ENCODE measurements around the gene UAP1L1. TPM values are rescaled to one million over a fixed set of nuclear protein-coding genes. Genes with fewer than 3 reads are reported as not detected.

UAP1L1 gene
- polyA plus RNA-seq, 2 of the 4 experiments (the other 2 are of a cell fraction), result 1.2 to 7.8 TPM

DNA sequence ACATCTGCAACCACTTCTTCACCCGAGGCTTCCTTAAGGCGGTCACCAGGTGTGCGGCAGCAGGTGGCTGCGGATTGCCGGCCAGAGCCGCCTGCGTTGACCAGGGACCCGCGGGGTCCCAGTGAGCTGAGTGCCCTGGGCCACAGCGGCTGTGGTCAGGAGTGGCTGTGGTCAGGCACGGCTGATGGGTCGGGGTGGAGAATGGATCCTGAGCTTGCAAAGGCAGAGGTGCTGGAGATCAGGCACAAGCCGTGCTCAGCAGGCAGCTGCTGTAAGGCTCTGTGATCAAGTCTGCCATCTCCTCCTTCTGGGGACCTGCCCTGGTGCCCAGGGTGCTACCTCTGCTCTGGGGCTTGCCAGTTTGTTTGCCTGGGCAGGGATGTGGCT lies 2.1 kb downstream of the UAP1L1 start:
- DNase-seq (ENCODE audit: low read depth in 1 of 2, low spot score in 1 of 2) (no peak), ATAC-seq (no peak), FAIRE-seq (no peak)
- TF ChIP-seq NPAS2 (CRISPR knock-in tag; IDR thresholded peaks at IDR 0.05; ENCODE audit: borderline replicate concordance) (no peak), FOXS1 (CRISPR knock-in tag; IDR thresholded peaks at IDR 0.05) (no peak), NR3C1 (IDR thresholded peaks at IDR 0.05) (no peak), HOXB5 (CRISPR knock-in tag; IDR thresholded peaks at IDR 0.05) (no peak), ESRRA (IDR thresholded peaks at IDR 0.05; ENCODE audit: borderline replicate concordance, low read length) (no peak), RARB (CRISPR knock-in tag; IDR thresholded peaks at IDR 0.05) (no peak), FOSB (CRISPR knock-in tag; IDR thresholded peaks at IDR 0.05) (no peak)
- TF ChIP-seq, protein P1, sequence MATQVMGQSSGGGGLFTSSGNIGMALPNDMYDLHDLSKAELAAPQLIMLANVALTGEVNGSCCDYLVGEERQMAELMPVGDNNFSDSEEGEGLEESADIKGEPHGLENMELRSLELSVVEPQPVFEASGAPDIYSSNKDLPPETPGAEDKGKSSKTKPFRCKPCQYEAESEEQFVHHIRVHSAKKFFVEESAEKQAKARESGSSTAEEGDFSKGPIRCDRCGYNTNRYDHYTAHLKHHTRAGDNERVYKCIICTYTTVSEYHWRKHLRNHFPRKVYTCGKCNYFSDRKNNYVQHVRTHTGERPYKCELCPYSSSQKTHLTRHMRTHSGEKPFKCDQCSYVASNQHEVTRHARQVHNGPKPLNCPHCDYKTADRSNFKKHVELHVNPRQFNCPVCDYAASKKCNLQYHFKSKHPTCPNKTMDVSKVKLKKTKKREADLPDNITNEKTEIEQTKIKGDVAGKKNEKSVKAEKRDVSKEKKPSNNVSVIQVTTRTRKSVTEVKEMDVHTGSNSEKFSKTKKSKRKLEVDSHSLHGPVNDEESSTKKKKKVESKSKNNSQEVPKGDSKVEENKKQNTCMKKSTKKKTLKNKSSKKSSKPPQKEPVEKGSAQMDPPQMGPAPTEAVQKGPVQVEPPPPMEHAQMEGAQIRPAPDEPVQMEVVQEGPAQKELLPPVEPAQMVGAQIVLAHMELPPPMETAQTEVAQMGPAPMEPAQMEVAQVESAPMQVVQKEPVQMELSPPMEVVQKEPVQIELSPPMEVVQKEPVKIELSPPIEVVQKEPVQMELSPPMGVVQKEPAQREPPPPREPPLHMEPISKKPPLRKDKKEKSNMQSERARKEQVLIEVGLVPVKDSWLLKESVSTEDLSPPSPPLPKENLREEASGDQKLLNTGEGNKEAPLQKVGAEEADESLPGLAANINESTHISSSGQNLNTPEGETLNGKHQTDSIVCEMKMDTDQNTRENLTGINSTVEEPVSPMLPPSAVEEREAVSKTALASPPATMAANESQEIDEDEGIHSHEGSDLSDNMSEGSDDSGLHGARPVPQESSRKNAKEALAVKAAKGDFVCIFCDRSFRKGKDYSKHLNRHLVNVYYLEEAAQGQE (IDR thresholded peaks at IDR 0.05), result no peak
- TF ChIP-seq, protein P2, sequence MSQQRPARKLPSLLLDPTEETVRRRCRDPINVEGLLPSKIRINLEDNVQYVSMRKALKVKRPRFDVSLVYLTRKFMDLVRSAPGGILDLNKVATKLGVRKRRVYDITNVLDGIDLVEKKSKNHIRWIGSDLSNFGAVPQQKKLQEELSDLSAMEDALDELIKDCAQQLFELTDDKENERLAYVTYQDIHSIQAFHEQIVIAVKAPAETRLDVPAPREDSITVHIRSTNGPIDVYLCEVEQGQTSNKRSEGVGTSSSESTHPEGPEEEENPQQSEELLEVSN (IDR thresholded peaks at IDR 0.05; ENCODE audit: borderline replicate concordance, low read depth), result no peak
- ChIA-PET POLR2A (no interaction called here), CTCF (interaction anchor here (3.8 to 24.0 kb wide), 2 partner anchors 12 to 33 kb away, joined by 18 to 321 read pairs; partner anchors contain the start of genes NPDC1 and SAPCD2)
- Histone ChIP-seq H3K27ac (no peak overlapping the region), H3K4me2 (no peak overlapping the region), H3K9me3 (no peaks in the 10 kb centered on the region), H3K4me3 (no peak overlapping the region), H3K4me1 (peaks cover 30% of the 10 kb centered on the region)
- 96% methylated on average over 13 of the region's 13 CpGs for WGBS (ENCODE audit: missing lambda C conversion rate)

DNA sequence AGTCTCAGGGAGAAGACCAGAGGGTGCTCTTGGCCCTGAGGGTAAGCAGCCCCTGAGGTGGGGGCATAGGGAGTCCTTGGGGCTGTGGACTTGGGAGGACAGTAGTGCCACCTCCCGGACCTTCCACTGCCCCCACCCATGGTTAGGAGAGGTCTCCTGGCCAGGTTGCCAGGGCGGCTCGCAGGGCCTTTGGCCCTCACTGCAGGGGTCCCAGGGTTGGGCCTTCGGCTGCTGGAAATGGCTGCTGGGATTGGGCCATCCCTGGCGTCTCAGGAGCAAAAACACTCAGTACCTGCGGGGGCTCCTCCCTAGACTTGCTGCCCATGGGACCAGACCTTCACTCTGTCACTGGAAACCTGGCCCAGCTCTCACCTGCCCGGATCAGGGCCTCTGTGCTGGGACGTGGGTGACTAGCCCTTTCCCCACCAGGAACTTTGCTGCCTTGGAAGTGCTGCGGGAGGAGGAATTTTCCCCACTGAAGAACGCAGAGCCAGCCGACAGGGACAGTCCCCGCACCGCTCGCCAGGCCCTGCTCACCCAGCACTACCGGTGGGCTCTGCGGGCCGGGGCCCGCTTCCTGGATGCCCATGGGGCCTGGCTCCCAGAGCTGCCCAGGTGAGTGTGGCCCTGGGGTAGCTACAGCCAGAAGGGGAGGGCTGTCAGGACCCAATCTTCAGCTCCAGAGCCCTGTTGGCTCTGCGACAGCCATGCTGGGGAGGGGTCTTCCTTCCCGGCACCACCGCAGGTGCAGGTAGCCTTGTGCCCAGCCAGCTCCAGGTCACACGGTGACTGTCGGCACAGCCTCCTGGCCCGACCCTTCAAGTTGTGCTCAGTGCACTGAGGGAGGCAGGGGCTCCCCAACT lies 3.2 kb downstream of the UAP1L1 start:
- 85% methylated on average over 17 of the region's 24 CpGs for WGBS (ENCODE audit: missing lambda C conversion rate)
- FAIRE-seq, result no peak
- CTCF ChIA-PET, result interaction anchor here (0.6 to 24.0 kb wide), 6 partner anchors 13 to 68 kb away, joined by 3 to 321 read pairs (median 4); partner anchors contain the start of genes ABCA2, NPDC1 and SAPCD2

DNA sequence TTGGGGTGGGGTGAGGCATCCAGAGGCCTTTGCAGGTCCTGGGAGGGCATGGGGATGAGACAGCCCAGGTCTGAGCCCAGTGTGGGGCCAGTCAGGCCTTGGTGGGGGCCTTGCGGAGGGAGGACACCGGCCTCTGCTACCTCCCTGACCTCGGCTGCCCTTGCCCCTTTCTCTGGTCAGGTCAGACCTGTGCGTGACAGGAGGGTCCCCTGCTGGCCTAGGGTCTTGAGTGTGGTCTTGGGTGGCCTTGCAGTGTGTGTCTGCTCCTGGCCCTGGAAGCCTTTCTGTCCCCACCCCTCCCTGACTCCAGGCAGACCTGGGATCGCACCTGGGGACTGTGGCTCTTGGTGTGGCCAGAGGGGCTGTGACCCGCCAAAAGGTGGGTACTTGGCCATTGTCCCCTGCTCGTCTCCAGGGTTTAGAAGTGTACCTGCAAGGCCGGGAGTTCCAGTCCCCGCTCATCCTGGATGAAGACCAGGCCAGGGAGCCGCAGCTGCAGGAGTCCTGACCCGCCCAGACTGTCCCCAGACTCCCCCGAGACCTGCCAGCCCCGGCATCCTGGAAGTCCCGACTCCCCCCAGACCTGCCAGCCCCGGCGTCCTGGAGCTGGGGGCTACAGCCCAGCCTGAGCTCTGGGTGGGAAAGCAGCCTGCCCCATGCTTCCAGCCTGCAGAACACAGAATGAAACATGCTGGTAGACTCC lies 5.1 kb downstream of the UAP1L1 start:
- POLR2A ChIA-PET, result interaction anchor here (1.0 to 1.1 kb wide), 3 partner anchors 33 to 158 kb away, joined by 3 read pairs; partner anchors contain the start of gene TUBB4B
- CTCF ChIA-PET, result interaction anchor here (1.2 to 24.0 kb wide), 6 partner anchors 14 to 135 kb away, joined by 4 to 321 read pairs (median 6); partner anchors contain the start of genes NPDC1 and SAPCD2

More for the DNA sequence above, 3.2 kb downstream of the UAP1L1 start:
- no peak overlapping the region for H3K4me2 ChIP-seq
- H3K9me3 ChIP-seq, result no peaks in the 10 kb centered on the region
- no peak overlapping the region for H3K27ac ChIP-seq
- ATAC-seq (no peak), DNase-seq (ENCODE audit: low read depth in 1 of 2, low spot score in 1 of 2) (no peak)
- no peak overlapping the region for H3K4me3 ChIP-seq
- peaks cover 41% of the 10 kb centered on the region for H3K4me1 ChIP-seq
- TF ChIP-seq, protein P3, sequence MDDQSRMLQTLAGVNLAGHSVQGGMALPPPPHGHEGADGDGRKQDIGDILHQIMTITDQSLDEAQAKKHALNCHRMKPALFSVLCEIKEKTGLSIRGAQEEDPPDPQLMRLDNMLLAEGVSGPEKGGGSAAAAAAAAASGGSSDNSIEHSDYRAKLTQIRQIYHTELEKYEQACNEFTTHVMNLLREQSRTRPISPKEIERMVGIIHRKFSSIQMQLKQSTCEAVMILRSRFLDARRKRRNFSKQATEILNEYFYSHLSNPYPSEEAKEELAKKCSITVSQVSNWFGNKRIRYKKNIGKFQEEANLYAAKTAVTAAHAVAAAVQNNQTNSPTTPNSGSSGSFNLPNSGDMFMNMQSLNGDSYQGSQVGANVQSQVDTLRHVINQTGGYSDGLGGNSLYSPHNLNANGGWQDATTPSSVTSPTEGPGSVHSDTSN (IDR thresholded peaks at IDR 0.05), result no peak
- no peak for TF ChIP-seq NFE2L2 (conservative IDR thresholded peaks at IDR 0.05; ENCODE audit: low read length)
- no peak for TF ChIP-seq RAD21 (conservative IDR thresholded peaks at IDR 0.05 in 1 of 2, IDR thresholded peaks at IDR 0.05 in 1 of 2)
- TF ChIP-seq ESRRA (IDR thresholded peaks at IDR 0.05; ENCODE audit: borderline replicate concordance, low read length), result no peak
- no peak for TF ChIP-seq HOXA7 (CRISPR knock-in tag; IDR thresholded peaks at IDR 0.05)
- TF ChIP-seq CHD4 (IDR thresholded peaks at IDR 0.05; ENCODE audit: borderline replicate concordance), result no peak
- no peak for TF ChIP-seq FOSB (CRISPR knock-in tag; IDR thresholded peaks at IDR 0.05)
- POLR2A ChIA-PET, result no interaction called here

More for the DNA sequence above, 5.1 kb downstream of the UAP1L1 start:
- Histone ChIP-seq H3K4me2 (peak overlapping the region; percentile 71; the same call in 1 of the 3 replicates), H3K4me1 (peaks cover 40% of the 10 kb centered on the region), H3K27ac (peak overlapping the region; percentile 79 to 95; a peak in 5 of 6 replicates), H3K9me3 (no peaks in the 10 kb centered on the region), H3K4me3 (no peak overlapping the region)
- no peak for TF ChIP-seq ZSCAN20 (CRISPR knock-in tag; IDR thresholded peaks at IDR 0.05)
- no peak for TF ChIP-seq CHD4 (IDR thresholded peaks at IDR 0.05; ENCODE audit: borderline replicate concordance)
- TF ChIP-seq ZFP36 (IDR thresholded peaks at IDR 0.05; ENCODE audit: borderline replicate concordance, partially characterized antibody), result no peak
- TF ChIP-seq, protein P4, sequence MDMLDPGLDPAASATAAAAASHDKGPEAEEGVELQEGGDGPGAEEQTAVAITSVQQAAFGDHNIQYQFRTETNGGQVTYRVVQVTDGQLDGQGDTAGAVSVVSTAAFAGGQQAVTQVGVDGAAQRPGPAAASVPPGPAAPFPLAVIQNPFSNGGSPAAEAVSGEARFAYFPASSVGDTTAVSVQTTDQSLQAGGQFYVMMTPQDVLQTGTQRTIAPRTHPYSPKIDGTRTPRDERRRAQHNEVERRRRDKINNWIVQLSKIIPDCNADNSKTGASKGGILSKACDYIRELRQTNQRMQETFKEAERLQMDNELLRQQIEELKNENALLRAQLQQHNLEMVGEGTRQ (IDR thresholded peaks at IDR 0.05), result no peak
- TF ChIP-seq, protein P5, sequence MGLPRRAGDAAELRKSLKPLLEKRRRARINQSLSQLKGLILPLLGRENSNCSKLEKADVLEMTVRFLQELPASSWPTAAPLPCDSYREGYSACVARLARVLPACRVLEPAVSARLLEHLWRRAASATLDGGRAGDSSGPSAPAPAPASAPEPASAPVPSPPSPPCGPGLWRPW (IDR thresholded peaks at IDR 0.05), result no peak
- 94% methylated on average over 10 of the region's 16 CpGs for WGBS (ENCODE audit: missing lambda C conversion rate)
- no peak for DNase-seq (ENCODE audit: low read depth in 1 of 2, low spot score in 1 of 2)
- FAIRE-seq, result no peak
- ATAC-seq, result no peak

Data from A549 (cell line).